ENCODE data around the gene PPP1R12B.

The PPP1R12B gene

DNA sequence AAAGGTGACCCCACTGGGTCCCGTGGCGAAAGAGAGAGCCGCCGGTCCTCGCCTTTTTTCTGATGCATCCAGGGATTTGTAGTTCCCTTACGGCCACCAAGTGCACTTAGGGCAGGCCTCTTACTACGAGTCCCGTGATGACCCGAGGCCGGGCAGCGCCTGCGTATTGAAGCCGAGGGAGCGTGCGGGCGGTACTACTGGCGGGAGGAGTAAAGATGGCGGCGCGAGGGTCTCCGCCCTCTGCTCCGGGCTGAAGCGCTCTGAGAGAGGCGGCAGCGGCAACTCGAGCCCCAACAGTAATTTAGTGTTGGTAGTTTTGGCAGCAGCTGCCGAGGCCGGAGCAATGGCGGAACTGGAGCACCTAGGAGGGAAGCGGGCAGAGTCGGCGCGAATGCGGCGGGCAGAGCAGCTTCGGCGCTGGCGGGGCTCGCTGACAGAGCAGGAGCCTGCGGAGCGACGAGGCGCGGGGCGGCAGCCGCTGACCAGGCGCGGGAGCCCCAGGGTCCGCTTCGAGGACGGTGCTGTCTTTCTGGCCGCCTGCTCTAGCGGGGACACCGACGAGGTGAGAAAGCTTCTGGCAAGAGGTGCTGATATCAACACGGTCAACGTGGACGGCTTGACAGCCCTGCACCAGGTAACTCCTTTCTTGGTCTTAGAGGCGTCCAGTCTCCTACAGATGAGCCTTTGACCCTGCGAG lies at the start of gene PPP1R12B:
Gene PPP1R12B, plus strand, starts transcription at position 191 of the 697 bp plus-strand sequence. Its CDS starts 153 bp downstream, at position 344.
- peak; percentile 96 for DNase-seq

DNA sequence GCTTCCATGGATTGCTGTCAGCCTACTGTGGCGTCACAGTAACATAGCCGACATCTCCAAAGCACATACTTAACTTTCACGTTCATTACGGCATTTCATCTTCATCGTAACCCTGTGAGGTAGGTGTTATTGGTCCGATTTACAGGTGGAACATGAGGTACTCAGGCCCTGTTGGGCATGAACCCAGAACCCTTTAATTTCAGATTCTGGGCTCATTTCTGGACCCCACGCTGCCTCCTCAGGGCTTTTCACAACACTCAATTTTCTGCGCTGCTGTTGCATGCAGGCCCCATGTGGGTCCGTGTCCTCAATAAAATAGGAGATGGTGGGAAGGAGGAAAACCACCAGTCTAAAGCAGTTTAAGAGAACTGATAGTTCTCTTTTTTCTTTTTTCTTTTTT lies 46.3 kb upstream of the PPP1R12B start:
- no peak for DNase-seq

DNA sequence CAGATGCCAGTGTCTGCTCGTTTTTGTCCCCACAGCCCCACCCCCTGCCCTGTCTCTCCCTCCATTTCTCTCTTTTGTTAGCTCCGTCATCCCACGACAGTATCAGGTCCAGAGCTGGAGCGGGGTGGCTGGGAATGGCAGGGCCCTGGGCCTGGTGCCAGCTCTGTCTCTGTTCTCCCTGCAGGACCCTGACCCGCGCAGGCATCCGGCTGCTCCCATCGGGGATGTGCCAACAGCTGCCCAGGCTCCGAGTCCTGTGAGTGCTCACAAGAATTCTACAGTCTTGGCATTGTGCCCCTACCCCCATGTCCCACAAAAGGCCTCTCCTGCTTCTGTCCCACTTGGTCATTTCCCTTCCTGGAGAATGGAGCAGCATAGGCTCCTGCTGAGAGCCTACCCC lies 44.1 kb upstream of the PPP1R12B start:
- DNase-seq = no peak

- DNase-seq = no peak
These were observed 43.3 kb upstream of the PPP1R12B start for GRCh38 chr1:202305168-202305567.

GRCh38 chr1:202306535-202307345 lies 41.8 kb upstream of the PPP1R12B start:
- peak; percentile 54 for DNase-seq

DNA sequence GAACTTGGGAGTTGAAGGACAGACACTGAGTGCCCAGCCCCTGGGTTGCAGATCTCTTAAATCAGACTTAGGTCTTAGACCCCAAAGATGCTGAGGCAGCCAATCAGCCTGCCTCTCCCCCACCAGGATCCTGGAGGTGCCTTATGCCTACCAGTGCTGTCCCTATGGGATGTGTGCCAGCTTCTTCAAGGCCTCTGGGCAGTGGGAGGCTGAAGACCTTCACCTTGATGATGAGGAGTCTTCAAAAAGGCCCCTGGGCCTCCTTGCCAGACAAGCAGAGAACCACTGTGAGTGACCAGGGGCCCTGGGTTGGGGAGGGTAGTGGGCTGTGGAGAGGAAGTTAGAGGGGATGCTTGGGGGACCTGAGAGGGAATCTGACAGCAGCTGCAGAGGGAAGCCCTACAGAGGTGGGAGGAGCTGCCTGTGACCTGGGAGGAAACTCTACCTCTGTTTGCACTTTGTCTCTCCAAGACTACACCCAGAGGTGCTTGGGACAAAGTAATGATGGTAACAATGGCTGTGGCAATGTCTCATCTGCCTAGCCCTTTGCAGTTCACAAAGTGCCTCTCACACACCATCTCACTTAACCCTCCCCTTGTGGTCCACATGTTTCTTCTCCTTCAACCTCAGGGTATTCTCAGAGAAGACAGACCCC lies 38.3 kb upstream of the PPP1R12B start:
- no peak for DNase-seq

DNA sequence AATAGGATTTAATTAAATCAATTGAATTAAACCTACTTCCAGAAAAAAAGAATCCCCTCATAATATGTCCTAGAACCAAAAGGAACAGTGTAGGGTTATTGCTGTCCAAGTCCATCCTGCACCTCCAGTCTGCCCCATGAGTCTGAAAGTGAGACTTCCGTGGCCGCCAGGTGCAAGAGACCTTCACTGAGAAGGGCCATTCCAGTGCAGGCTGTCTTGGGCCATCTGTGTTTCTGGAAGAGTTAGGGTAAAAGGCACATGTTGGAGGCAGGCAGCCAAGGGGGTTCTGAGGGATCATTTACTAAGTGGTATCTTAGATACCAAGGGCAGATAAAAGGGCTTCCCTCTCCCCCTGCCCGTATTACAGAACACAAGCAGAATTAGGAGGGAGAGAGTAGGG lies 37.8 kb upstream of the PPP1R12B start:
- no peak for DNase-seq

- no peak for DNase-seq
These were observed 36.4 kb upstream of the PPP1R12B start for GRCh38 chr1:202311875-202312635.

DNA sequence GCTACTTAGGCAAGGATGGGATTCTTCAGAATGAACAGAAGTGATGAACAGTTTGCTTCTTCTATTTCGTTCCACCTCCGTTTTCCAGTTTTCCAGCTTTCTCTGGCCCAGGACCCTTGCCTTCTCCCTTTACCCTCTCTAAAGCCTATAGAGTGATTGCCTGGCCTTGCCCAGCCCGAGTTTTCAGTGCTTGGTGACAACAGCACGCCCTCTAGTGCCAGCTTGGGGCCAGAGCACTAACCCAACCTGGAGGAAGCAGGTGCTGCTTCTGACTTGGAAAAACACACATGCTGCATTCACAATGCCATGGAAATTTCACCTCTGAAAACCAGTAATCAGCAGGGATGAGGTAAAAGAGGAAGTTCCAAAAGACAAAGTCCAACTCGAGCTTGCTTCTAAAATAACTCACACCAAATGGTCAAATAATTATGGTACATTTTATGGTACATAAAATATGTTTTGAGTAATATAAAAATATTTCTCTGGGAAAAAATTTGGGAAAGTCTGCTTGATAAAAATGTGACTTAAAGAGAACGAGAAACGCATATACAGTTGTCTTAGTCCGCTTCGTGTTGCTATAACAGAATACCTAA lies 32.8 kb upstream of the PPP1R12B start:
- DNase-seq = peak; percentile 81

- DNase-seq = no peak
These were observed 32.3 kb upstream of the PPP1R12B start for GRCh38 chr1:202316186-202316585.

GRCh38 chr1:202317941-202318925 lies 30.3 kb upstream of the PPP1R12B start:
- DNase-seq = no peak

GRCh38 chr1:202319381-202320080 lies 29.0 kb upstream of the PPP1R12B start:
- no peak for DNase-seq

DNA sequence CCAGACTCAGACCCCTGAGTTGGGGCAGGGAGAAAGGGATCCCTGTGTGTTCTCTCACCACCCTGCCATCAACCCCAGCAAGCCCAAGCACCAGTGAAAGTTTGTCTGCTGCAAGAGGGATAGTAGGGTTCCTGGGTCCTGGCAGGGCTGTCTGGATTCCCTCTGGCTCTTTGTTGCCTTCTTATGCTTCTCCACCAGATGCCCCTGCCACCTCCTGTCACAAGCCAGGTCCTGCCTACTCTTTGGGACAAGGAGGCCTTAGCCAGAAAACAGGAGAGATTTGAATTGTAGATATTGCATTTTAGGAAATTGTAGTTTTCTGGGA lies 28.5 kb upstream of the PPP1R12B start:
- no peak for DNase-seq

DNA sequence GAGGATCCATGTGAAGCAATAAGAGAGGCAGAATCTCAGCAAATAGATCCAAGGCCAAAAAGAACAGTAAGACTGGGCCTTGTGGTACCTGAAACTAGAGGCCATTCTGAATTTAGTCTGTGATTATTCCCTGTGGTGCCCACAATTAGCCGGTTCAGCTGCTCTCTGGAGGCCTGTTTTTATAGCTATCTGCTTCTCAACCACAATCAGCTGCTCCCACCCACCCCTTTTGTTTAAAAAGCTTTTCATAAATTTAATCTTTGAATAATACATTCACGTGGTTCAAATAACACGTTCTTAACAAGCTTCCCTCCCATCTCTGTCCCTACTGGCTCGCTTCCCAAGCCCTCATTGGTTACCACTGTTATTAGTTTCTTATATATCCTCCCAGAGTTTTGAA lies 24.8 kb upstream of the PPP1R12B start:
- DNase-seq = no peak

GRCh38 chr1:202324646-202325045 lies 23.9 kb upstream of the PPP1R12B start:
- DNase-seq = no peak

DNA sequence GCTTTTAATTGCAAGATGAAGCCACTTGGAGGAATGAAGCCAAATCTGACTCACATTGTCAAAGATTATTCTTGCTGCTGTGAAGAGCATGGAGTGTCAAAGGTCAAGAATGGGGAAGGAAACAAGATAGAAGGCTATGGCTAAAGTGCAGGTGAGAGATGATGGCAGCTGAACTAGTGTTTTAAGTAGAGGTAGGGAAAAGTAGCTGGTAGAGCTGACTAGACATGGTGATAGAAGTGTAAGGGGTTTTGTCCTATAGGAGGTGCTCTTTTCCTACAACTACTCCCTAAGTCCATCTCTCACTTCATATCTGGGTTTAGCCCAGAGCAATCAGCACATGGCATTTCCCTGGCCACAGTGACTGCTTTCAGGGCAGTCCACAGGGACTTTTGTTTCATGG lies 18.6 kb upstream of the PPP1R12B start:
- DNase-seq = no peak

DNA sequence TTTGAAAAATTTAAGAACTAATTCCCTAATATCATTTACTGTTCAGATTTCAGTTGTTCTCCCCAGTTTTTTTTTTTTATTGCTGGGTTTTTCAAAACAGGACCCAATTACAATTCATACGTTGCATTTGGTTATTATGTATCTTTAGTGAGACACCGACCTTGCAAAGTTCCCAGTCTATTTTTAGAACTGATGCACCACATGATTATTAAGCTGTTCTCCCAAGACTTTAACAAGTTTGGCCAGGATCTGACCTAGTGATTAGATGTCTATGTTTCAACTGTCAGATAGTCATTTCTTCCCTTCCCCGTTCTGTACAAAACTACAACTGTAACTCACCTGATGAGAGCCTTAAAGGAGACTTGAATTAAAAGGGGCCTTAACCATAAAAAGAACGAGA lies 14.6 kb upstream of the PPP1R12B start:
- no peak for DNase-seq

DNA sequence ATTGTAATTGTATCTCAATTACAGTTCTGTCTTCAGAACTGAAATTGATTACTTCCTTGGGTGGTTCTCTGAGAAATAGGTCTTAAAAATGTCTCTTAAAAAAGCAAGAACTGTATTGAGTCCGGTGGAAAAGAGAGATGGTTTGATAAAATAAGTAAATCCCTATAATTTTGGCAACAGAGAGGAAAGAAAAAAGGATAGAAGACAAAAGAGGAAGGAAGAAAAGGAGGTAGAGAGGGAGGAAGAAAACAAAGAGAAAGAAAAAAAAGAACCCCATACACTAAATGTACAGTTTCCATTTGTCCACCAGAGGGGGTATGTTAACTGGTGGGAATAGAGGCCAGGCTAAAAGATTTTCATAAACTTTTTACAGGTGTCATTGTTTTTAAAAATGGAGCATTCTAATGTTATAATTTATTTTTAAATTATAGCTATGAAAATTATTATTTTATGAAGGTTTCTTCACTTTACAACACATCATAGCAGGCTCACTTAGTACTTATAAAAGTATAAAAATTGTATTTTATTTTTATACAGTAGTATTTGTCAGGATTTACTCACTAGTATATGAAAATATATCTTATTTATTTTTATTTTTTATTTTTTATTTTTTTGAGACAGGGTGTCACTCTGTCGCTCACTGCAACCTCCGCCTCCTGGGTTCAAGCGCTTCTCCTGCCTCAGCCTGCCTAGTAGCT lies 4.7 kb upstream of the PPP1R12B start:
- DNase-seq = peak; percentile 16

DNA sequence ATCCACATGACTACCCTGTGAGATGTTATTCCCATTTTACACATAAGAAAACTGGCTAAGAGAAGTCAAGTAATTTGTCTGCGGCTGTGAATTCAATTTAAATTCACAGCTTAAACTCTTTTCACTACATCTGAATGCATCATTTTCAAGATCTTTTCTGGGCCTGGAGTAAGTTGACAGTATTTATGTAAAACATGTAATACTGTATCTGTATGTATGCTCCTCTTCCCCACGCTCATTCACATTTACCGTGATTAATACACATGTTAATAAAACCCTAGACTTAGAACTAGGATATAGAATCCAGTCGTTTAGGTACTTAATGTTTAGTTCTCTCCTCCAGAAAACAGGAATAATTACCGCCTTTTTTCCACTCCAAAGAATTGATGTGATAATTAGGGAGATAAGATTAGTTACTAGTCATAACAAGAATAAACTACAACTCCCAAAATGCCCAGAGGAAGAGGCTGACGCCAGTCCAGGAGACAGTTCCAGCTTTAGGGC lies 442 bp upstream of the PPP1R12B start:
- no peak for DNase-seq

Measured in retina (tissue), 1 donor.